Measurements from ENCODE around the gene TMEM135. TPM values are rescaled to one million over a fixed set of nuclear protein-coding genes. Genes with fewer than 3 reads are reported as not detected.
"Not testable (repeated sequence)": the region's sequence is repeated elsewhere in the genome, so short reads cannot be mapped to it uniquely, and the experiment has no call there.

The TMEM135 gene
- total RNA-seq, 5 donors from 2014 or later (not counting 1 experiment from before 2014, with no cell fraction given): 6.3 to 20.8 (median 12.7) TPM

GRCh38 chr11:87265979-87266378 lies 228.2 kb downstream of the TMEM135 start:
- H3K4me3 ChIP-seq (ENCODE audit: control insufficient read depth in 1 of 2, extremely low read depth in 1 of 2, low read length in 1 of 2): no peak overlapping the region
- Mint-ChIP-seq H3K9me3 (no peaks in the 10 kb centered on the region), H3K27me3 (no peaks in the 10 kb centered on the region), H3K27ac (no peak overlapping the region), H3K4me1 (no peaks in the 10 kb centered on the region), H3K4me3 (no peak overlapping the region), H3K36me3 (peaks cover 3% of the 10 kb centered on the region)
- no peaks in the 10 kb centered on the region for H3K4me1 ChIP-seq (ENCODE audit: control insufficient read depth in 1 of 2, extremely low read depth in 1 of 2, insufficient read depth in 2 of 2, low read length in 2 of 2)
- H3K36me3 ChIP-seq (ENCODE audit: control insufficient read depth in 2 of 2, extremely low read depth in 1 of 2, insufficient read depth in 1 of 2, low read length in 1 of 2): no peaks in the 10 kb centered on the region
- CTCF ChIA-PET: no interaction called here
- POLR2A ChIA-PET: no interaction called here
- DNase-seq: no peak
- ATAC-seq (replicated peaks in 1 of 4): no peak
- H3K9me3 ChIP-seq: no peaks in the 10 kb centered on the region
- no peak overlapping the region for H3K27ac ChIP-seq (ENCODE audit: low read length)
- H3K27me3 ChIP-seq (replicated peaks in 1 of 2; ENCODE audit: control insufficient read depth in 2 of 2, extremely low read depth in 1 of 2, insufficient read depth in 2 of 2, low read length in 1 of 2): no peaks in the 10 kb centered on the region

DNA sequence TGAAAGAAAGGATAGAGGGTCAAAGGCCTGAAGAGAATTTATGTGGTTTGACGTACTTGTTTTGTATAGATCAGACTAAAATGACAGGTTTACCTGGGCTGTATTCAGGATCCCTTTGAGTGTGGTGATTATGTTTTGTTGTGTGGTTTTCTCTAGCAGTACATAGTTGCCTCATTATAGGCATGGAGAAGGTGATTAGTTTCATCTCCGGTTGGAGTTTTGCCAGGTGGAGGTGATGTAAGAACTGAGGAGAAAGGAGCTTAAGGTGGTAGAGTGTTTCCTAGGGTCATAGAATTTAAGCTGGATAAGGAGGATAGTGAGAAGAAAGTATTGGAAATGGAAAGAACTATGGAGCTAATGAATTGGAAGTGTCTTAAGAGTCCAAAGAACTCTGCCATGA lies 229.0 kb downstream of the TMEM135 start:
- no peaks in the 10 kb centered on the region for H3K27me3 ChIP-seq (replicated peaks in 1 of 2; ENCODE audit: control insufficient read depth in 2 of 2, extremely low read depth in 1 of 2, insufficient read depth in 2 of 2, low read length in 1 of 2)
- no peak overlapping the region for H3K4me3 Mint-ChIP-seq
- H3K27ac Mint-ChIP-seq: no peak overlapping the region
- no peaks in the 10 kb centered on the region for H3K9me3 Mint-ChIP-seq
- no peaks in the 10 kb centered on the region for H3K27me3 Mint-ChIP-seq
- peaks cover 3% of the 10 kb centered on the region for H3K36me3 Mint-ChIP-seq
- ATAC-seq (replicated peaks in 1 of 4) (no peak), DNase-seq (no peak)
- no peak overlapping the region for H3K4me3 ChIP-seq (ENCODE audit: control insufficient read depth in 1 of 2, extremely low read depth in 1 of 2, low read length in 1 of 2)
- no peaks in the 10 kb centered on the region for H3K36me3 ChIP-seq (ENCODE audit: control insufficient read depth in 2 of 2, extremely low read depth in 1 of 2, insufficient read depth in 1 of 2, low read length in 1 of 2)
- no peaks in the 10 kb centered on the region for H3K4me1 ChIP-seq (ENCODE audit: control insufficient read depth in 1 of 2, extremely low read depth in 1 of 2, insufficient read depth in 2 of 2, low read length in 2 of 2)
- no peaks in the 10 kb centered on the region for H3K4me1 Mint-ChIP-seq
- whole genome bisulfite sequencing (ENCODE audit: insufficient coverage): 96% methylated on average over 2 of the region's 2 CpGs
- H3K9me3 ChIP-seq: no peaks in the 10 kb centered on the region
- ChIA-PET POLR2A (no interaction called here), CTCF (interaction anchor here in 1 of 2 donors (0.6 kb wide), 1 partner anchor 50 kb away, joined by 3 read pairs; no protein-coding TSS in a partner anchor)
- H3K27ac ChIP-seq (ENCODE audit: low read length): no peak overlapping the region

- not testable (repeated sequence) for H3K4me3 Mint-ChIP-seq
Measured at GRCh38 chr11:87271951-87272350, 234.2 kb downstream of the TMEM135 start.

GRCh38 chr11:87275176-87275575 lies 237.4 kb downstream of the TMEM135 start:
- H3K27me3 Mint-ChIP-seq: no peaks in the 10 kb centered on the region
- Histone ChIP-seq H3K27ac (ENCODE audit: low read length) (no peak overlapping the region), H3K27me3 (replicated peaks in 1 of 2; ENCODE audit: control insufficient read depth in 2 of 2, extremely low read depth in 1 of 2, insufficient read depth in 2 of 2, low read length in 1 of 2) (no peaks in the 10 kb centered on the region), H3K4me1 (ENCODE audit: control insufficient read depth in 1 of 2, extremely low read depth in 1 of 2, insufficient read depth in 2 of 2, low read length in 2 of 2) (no peaks in the 10 kb centered on the region), H3K9me3 (no peaks in the 10 kb centered on the region), H3K36me3 (ENCODE audit: control insufficient read depth in 2 of 2, extremely low read depth in 1 of 2, insufficient read depth in 1 of 2, low read length in 1 of 2) (no peaks in the 10 kb centered on the region), H3K4me3 (ENCODE audit: control insufficient read depth in 1 of 2, extremely low read depth in 1 of 2, low read length in 1 of 2) (no peak overlapping the region)
- no CpG with 5 or more reads among the region's 1 CpG for WGBS (ENCODE audit: insufficient coverage)
- peaks cover 2% of the 10 kb centered on the region for H3K36me3 Mint-ChIP-seq
- CTCF ChIA-PET: no interaction called here
- no peaks in the 10 kb centered on the region for H3K4me1 Mint-ChIP-seq
- no peak overlapping the region for H3K4me3 Mint-ChIP-seq
- H3K9me3 Mint-ChIP-seq: no peaks in the 10 kb centered on the region
- DNase-seq: no peak
- no peak for ATAC-seq (replicated peaks in 1 of 4)
- no peak overlapping the region for H3K27ac Mint-ChIP-seq
- POLR2A ChIA-PET: no interaction called here

More at GRCh38 chr11:87271951-87272350, 234.2 kb downstream of the TMEM135 start:
- CTCF ChIA-PET; H3K27me3 Mint-ChIP-seq; H3K27me3 ChIP-seq (replicated peaks in 1 of 2; ENCODE audit: control insufficient read depth in 2 of 2, extremely low read depth in 1 of 2, insufficient read depth in 2 of 2, low read length in 1 of 2); DNase-seq; H3K4me3 ChIP-seq (ENCODE audit: control insufficient read depth in 1 of 2, extremely low read depth in 1 of 2, low read length in 1 of 2); H3K4me1 Mint-ChIP-seq; ATAC-seq (replicated peaks in 1 of 4); H3K36me3 ChIP-seq (ENCODE audit: control insufficient read depth in 2 of 2, extremely low read depth in 1 of 2, insufficient read depth in 1 of 2, low read length in 1 of 2); H3K36me3 Mint-ChIP-seq; H3K27ac Mint-ChIP-seq; H3K4me1 ChIP-seq (ENCODE audit: control insufficient read depth in 1 of 2, extremely low read depth in 1 of 2, insufficient read depth in 2 of 2, low read length in 2 of 2); H3K9me3 ChIP-seq; H3K27ac ChIP-seq (ENCODE audit: low read length); H3K9me3 Mint-ChIP-seq; POLR2A ChIA-PET: not testable (repeated sequence)
- WGBS (ENCODE audit: insufficient coverage): no CpG with 5 or more reads among the region's 4 CpGs

DNA sequence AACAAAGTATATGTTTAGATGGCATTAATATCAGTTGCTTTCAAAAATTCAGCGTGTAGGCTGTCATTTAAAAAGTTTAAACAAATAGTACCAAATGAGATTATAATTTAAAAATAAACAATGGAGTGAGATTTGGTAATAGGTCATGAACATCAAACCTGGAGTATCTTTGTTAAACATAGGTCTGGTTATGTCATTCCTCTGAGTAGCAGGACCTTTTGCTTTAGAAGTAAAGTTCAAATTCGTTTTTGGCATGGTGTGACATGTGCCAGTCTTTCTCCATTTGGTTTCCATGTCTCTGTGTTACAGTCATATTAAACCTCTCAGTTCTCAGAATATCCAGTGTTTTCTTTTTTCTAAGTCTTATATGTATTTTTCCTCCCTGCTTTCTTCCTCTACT lies 242.4 kb downstream of the TMEM135 start:
- peaks cover 2% of the 10 kb centered on the region for H3K36me3 Mint-ChIP-seq
- DNase-seq (no peak), ATAC-seq (replicated peaks in 1 of 4) (no peak)
- Histone ChIP-seq H3K4me3 (ENCODE audit: control insufficient read depth in 1 of 2, extremely low read depth in 1 of 2, low read length in 1 of 2) (no peak overlapping the region), H3K27ac (ENCODE audit: low read length) (no peak overlapping the region), H3K36me3 (ENCODE audit: control insufficient read depth in 2 of 2, extremely low read depth in 1 of 2, insufficient read depth in 1 of 2, low read length in 1 of 2) (no peaks in the 10 kb centered on the region), H3K9me3 (no peaks in the 10 kb centered on the region), H3K4me1 (ENCODE audit: control insufficient read depth in 1 of 2, extremely low read depth in 1 of 2, insufficient read depth in 2 of 2, low read length in 2 of 2) (no peaks in the 10 kb centered on the region), H3K27me3 (replicated peaks in 1 of 2; ENCODE audit: control insufficient read depth in 2 of 2, extremely low read depth in 1 of 2, insufficient read depth in 2 of 2, low read length in 1 of 2) (no peaks in the 10 kb centered on the region)
- H3K4me3 Mint-ChIP-seq: no peak overlapping the region
- no peaks in the 10 kb centered on the region for H3K9me3 Mint-ChIP-seq
- CTCF ChIA-PET: no interaction called here
- no peaks in the 10 kb centered on the region for H3K4me1 Mint-ChIP-seq
- no peak overlapping the region for H3K27ac Mint-ChIP-seq
- WGBS (ENCODE audit: insufficient coverage): no CpG with 5 or more reads among the region's 2 CpGs
- H3K27me3 Mint-ChIP-seq: no peaks in the 10 kb centered on the region
- POLR2A ChIA-PET: no interaction called here

DNA sequence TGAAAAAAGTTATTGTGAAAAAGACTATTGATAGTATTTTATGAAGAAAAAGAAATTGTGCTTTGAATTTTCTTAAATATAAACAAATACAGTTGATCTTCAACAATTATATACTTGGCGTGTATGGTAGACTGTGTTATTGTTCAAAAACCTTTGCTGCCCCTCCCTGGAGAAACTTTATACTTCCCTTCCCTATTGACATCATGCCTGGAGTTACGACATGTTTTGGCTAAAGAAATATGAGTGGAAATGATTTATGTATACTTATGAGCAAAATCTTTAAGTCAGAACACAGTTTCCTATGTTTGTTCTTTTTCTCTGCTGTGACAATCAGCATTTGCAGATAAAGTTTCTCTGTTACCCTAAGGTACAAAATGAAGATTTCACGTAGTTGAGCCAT lies 243.8 kb downstream of the TMEM135 start:
- H3K4me1 Mint-ChIP-seq: no peaks in the 10 kb centered on the region
- POLR2A ChIA-PET: interaction anchor here in 1 of 2 donors (0.6 kb wide), 1 partner anchor 60 kb away, joined by 3 read pairs; no protein-coding TSS in a partner anchor
- H3K36me3 Mint-ChIP-seq: peaks cover 6% of the 10 kb centered on the region
- H3K4me1 ChIP-seq (ENCODE audit: control insufficient read depth in 1 of 2, extremely low read depth in 1 of 2, insufficient read depth in 2 of 2, low read length in 2 of 2): no peaks in the 10 kb centered on the region
- no peaks in the 10 kb centered on the region for H3K36me3 ChIP-seq (ENCODE audit: control insufficient read depth in 2 of 2, extremely low read depth in 1 of 2, insufficient read depth in 1 of 2, low read length in 1 of 2)
- no peak overlapping the region for H3K27ac Mint-ChIP-seq
- DNase-seq: no peak
- no peaks in the 10 kb centered on the region for H3K9me3 ChIP-seq
- ATAC-seq (replicated peaks in 1 of 4): no peak
- WGBS (ENCODE audit: insufficient coverage): no CpG with 5 or more reads among the region's 3 CpGs
- H3K4me3 Mint-ChIP-seq: no peak overlapping the region
- H3K27ac ChIP-seq (ENCODE audit: low read length): no peak overlapping the region
- CTCF ChIA-PET: no interaction called here
- H3K27me3 Mint-ChIP-seq: no peaks in the 10 kb centered on the region
- no peaks in the 10 kb centered on the region for H3K27me3 ChIP-seq (replicated peaks in 1 of 2; ENCODE audit: control insufficient read depth in 2 of 2, extremely low read depth in 1 of 2, insufficient read depth in 2 of 2, low read length in 1 of 2)
- H3K4me3 ChIP-seq (ENCODE audit: control insufficient read depth in 1 of 2, extremely low read depth in 1 of 2, low read length in 1 of 2): no peak overlapping the region
- H3K9me3 Mint-ChIP-seq: no peaks in the 10 kb centered on the region

- no peaks in the 10 kb centered on the region for H3K27me3 ChIP-seq (replicated peaks in 1 of 2; ENCODE audit: control insufficient read depth in 2 of 2, extremely low read depth in 1 of 2, insufficient read depth in 2 of 2, low read length in 1 of 2)
- no CpG with 5 or more reads among the region's 2 CpGs for WGBS (ENCODE audit: insufficient coverage)
- Mint-ChIP-seq H3K27me3 (no peaks in the 10 kb centered on the region), H3K9me3 (no peaks in the 10 kb centered on the region), H3K4me3 (no peak overlapping the region), H3K27ac (no peak overlapping the region), H3K36me3 (peaks cover 3% of the 10 kb centered on the region), H3K4me1 (no peaks in the 10 kb centered on the region)
- H3K4me1 ChIP-seq (ENCODE audit: control insufficient read depth in 1 of 2, extremely low read depth in 1 of 2, insufficient read depth in 2 of 2, low read length in 2 of 2): no peaks in the 10 kb centered on the region
- no peak overlapping the region for H3K27ac ChIP-seq (ENCODE audit: low read length)
- ATAC-seq (replicated peaks in 1 of 4) (no peak), DNase-seq (no peak)
- H3K36me3 ChIP-seq (ENCODE audit: control insufficient read depth in 2 of 2, extremely low read depth in 1 of 2, insufficient read depth in 1 of 2, low read length in 1 of 2): no peaks in the 10 kb centered on the region
- POLR2A ChIA-PET: no interaction called here
- no peaks in the 10 kb centered on the region for H3K9me3 ChIP-seq
- CTCF ChIA-PET: no interaction called here
- H3K4me3 ChIP-seq (ENCODE audit: control insufficient read depth in 1 of 2, extremely low read depth in 1 of 2, low read length in 1 of 2): no peak overlapping the region
Measured at GRCh38 chr11:87284306-87284705, 246.6 kb downstream of the TMEM135 start.

All from T-cell (primary cell).